ENCODE data around the gene PITPNM1.

PITPNM1 gene

GRCh38 chr11:67510023-67510345 lies 4.8 kb upstream of the PITPNM1 start:
- TF ChIP-seq CTCF (conservative IDR thresholded peaks at IDR 0.05; ENCODE audit: low read depth) = no peak
- ChIA-PET CTCF (no interaction called here), POLR2A (ENCODE audit: low non-redundant PET) (no interaction called here)
- no peak overlapping the region for H3K27ac ChIP-seq
- DNase-seq (ENCODE audit: low spot score) = no peak

- ChIA-PET POLR2A (ENCODE audit: low non-redundant PET) (no interaction called here), CTCF (no interaction called here)
- TF ChIP-seq CTCF (conservative IDR thresholded peaks at IDR 0.05; ENCODE audit: low read depth) = no peak
- peak; percentile 99 for DNase-seq (ENCODE audit: low spot score)
- peak overlapping the region; percentile 100 for H3K27ac ChIP-seq
Measured at GRCh38 chr11:67508486-67509121, 3.4 kb upstream of the PITPNM1 start.

- ChIA-PET POLR2A (ENCODE audit: low non-redundant PET) (no interaction called here), CTCF (interaction anchor here (0.6 to 0.7 kb wide), 2 partner anchors 17 to 60 kb away, joined by 3 read pairs; no protein-coding TSS in a partner anchor)
- peak within 1 kb of the TSS; percentile 100 for H3K27ac ChIP-seq
- peak; percentile 99 for DNase-seq (ENCODE audit: low spot score)
- TF ChIP-seq CTCF (conservative IDR thresholded peaks at IDR 0.05; ENCODE audit: low read depth) = no peak
Measured at GRCh38 chr11:67507864-67508485, 2.8 kb upstream of the PITPNM1 start, which contains the start of gene CDK2AP2. Gene CDK2AP2 (minus strand): TSS chr11:67508162. CDS start chr11:67508082, 80 bp downstream.

- DNase-seq (ENCODE audit: low spot score) = peak; percentile 43
- ChIA-PET CTCF (interaction anchor here (0.6 to 0.7 kb wide), 3 partner anchors 17 to 434 kb away, joined by 3 to 4 read pairs (median 3); no protein-coding TSS in a partner anchor), POLR2A (ENCODE audit: low non-redundant PET) (no interaction called here)
- TF ChIP-seq CTCF (conservative IDR thresholded peaks at IDR 0.05; ENCODE audit: low read depth) = no peak
- peak overlapping the region; percentile 100 for H3K27ac ChIP-seq
Measured at GRCh38 chr11:67507242-67507863, 2.2 kb upstream of the PITPNM1 start.

- no peak for DNase-seq (ENCODE audit: low spot score)
- POLR2A ChIA-PET (ENCODE audit: low non-redundant PET) = no interaction called here
- peak overlapping the region; percentile 100 for H3K27ac ChIP-seq
- TF ChIP-seq CTCF (conservative IDR thresholded peaks at IDR 0.05; ENCODE audit: low read depth) = peak; percentile 49
- CTCF ChIA-PET = interaction anchor here (0.6 to 0.7 kb wide), 4 partner anchors 70 to 1224 kb away, joined by 3 to 4 read pairs (median 3); no protein-coding TSS in a partner anchor
Measured at GRCh38 chr11:67506426-67507051, 1.4 kb upstream of the PITPNM1 start.

All from RWPE1 (cell line).